RCC 7860 (cell line): Measurements from ENCODE around the gene OSBPL10.
"Not testable (repeated sequence)": the region's sequence is repeated elsewhere in the genome, so short reads cannot be mapped to it uniquely, and the experiment has no call there.

Experiments used
- DNase-seq: peaks from one replicate; pipeline ENCODE4 v3.0.0-alpha.2; 2015; ENCODE audit warnings: low spot score
- FAIRE-seq: peaks from 2 replicates; lab custom pipeline; 2012; peaks lifted over from hg19 to GRCh38; lab: Jason Lieb, UNC

Gene OSBPL10, protein sequence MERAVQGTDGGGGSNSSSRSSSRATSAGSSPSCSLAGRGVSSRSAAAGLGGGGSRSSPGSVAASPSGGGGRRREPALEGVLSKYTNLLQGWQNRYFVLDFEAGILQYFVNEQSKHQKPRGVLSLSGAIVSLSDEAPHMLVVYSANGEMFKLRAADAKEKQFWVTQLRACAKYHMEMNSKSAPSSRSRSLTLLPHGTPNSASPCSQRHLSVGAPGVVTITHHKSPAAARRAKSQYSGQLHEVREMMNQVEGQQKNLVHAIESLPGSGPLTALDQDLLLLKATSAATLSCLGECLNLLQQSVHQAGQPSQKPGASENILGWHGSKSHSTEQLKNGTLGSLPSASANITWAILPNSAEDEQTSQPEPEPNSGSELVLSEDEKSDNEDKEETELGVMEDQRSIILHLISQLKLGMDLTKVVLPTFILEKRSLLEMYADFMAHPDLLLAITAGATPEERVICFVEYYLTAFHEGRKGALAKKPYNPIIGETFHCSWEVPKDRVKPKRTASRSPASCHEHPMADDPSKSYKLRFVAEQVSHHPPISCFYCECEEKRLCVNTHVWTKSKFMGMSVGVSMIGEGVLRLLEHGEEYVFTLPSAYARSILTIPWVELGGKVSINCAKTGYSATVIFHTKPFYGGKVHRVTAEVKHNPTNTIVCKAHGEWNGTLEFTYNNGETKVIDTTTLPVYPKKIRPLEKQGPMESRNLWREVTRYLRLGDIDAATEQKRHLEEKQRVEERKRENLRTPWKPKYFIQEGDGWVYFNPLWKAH

DNA sequence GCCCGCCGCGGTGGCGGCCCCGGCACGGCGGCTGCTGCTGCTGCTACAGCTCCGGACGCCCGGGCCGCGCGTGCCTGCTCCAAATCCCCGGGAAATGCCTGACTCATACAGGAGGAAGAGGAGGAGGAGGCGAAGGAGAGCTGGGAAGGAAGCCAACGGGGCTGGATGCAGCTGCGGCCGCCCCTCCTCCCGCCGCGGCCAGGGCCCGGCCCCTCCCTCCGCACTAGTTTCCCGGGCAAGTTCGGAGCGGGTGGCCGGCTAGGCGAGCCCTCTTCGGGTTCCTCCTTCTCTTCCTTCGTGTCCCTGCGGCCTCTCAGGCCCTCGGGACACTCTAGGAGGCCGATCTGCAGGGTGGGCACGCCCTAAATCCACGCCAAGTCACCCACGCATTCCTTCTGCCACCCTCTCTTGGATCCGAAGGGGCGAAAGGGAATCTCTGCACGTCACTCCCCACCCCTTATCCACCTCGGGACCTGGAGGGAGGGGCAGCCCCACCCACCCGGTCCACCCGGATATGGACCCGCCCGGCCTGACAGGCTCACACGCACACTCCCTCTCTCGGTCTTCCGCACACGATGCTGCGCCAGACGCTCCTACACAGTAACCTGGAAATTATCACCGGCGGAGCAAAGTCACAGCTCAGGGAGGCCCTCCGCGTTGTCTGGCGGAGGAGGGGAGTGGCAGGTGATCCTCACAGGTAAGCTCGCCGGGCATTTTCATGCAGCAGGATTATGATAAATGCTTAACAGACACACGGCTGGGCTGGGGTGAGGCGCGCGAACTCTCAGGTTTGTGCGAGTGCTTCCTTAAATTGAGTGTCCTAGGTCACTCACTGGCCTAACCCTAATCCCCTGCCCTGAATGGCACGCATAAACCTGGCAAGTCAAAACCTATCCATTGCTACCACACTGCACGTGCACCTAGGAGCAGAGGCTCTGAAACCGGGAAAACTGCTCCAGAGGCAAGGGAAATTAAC, at the start of gene OSBPL10, which contains the start of gene ZNF860:
TSS of gene OSBPL10 (minus strand) at position 57 of the 976 bp plus-strand sequence. CDS start 83 bp downstream, outside the sequence.
TSS of gene ZNF860 (plus strand) at position 545 of the 976 bp plus-strand sequence. CDS start 7,330 bp downstream, outside the sequence.
- DNase-seq: peak; percentile 88
- no peak for FAIRE-seq

DNA sequence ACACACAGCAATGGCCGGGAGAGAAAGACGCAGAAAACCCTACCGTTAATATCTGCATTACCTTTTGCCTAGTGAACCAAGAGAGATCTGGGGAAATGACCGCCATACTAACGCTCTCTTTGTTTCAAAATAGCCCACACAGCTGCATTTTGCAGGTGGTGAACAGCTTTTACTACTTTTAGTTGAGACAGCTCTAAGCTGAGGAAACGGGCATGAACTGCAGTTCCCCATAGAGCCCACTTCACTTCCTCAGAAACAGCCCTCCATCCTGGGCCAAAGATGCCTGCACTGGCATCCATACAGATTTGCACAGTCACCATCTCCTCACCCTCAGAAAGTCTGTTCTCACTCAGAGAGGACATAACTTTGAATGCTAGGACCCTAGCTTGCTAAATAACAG, 45.5 kb upstream of the OSBPL10 start:
- no peak for FAIRE-seq
- DNase-seq: no peak

- FAIRE-seq: no peak
- no peak for DNase-seq
Observed at GRCh38 chr3:32022947-32023346, 41.9 kb upstream of the OSBPL10 start.

DNA sequence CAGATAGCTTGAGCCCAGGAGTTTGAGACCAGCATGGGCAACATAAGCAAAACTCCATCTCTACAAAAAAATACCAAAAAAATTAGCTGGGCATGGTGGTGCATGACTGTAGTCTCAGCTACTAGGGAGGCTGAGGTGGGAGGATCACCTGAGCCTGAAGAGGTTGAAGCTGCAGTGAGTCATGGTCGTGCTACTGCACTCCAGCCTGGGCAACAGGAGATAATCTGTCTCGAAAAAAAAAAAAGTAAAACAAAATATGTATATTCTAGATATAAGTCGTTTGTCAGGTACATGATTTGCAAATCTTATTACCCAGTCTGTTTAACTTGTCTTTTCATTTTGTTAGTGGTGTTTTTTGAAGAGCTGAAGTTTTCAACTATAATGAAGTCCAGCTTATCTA, 40.7 kb upstream of the OSBPL10 start:
- FAIRE-seq (no peak), DNase-seq (no peak)

GRCh38 chr3:32021155-32021554, 40.1 kb upstream of the OSBPL10 start:
- no peak for FAIRE-seq
- no peak for DNase-seq

- DNase-seq (no peak), FAIRE-seq (no peak)
Observed at GRCh38 chr3:32018757-32019564, 37.9 kb upstream of the OSBPL10 start.

DNA sequence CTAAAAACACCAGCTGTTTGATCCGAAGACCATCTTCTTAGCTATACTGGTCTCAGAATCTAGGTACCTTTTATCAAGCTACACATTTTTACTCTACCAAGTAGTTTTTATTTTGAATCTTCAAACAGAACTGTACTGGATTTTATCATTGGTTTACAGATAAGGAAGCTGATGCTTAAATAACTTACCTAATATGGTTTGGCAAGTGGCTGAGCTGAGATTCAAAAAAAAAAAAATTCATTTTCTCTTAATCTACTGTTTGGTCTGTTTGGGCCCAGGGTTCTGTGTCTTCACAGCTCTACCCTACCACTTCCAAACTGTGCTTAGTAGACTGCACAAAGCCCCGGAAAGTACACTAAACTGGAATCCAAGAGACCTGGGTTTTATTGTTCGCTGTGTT, 36.2 kb upstream of the OSBPL10 start:
- FAIRE-seq (no peak), DNase-seq (no peak)

DNA sequence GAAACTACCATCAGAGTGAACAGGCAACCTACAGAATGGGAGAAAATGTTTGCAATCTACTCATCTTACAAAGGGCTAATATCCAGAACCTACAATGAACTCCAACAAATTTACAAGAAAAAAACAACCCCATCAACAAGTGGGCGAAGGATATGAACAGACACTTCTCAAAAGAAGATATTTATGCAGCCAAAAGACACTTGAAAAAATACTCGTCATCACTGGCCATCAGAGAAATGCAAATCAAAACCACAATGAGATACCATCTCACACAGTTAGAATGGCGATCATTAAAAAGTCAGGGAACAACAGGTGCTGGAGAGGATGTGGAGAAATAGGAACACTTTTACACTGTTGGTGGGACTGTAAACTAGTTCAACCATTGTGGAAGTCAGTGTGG, 34.6 kb upstream of the OSBPL10 start:
- not testable (repeated sequence) for FAIRE-seq, DNase-seq

- FAIRE-seq, DNase-seq: not testable (repeated sequence)
Observed at GRCh38 chr3:32010699-32011098, 29.6 kb upstream of the OSBPL10 start.

DNA sequence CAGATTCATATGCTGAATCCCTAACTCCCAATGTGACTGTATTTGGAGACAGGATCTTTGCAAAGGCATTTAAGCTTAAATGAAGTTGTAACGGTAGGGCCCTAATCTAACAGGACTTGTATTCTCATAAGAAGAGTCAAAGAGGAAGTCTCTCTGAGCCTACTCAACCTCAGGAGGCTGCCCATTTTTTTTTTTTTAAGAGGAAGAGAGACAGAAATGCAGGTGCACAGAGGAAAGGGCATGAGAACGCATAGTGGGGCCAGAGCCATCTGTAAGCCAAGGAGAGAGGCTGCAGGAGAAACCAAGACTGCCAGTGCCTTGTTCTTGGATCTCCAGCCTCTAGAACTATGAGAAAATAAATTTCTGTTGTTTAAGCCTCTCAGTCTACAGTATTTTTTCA, 28.9 kb upstream of the OSBPL10 start:
- FAIRE-seq: no peak
- no peak for DNase-seq

GRCh38 chr3:32009101-32009500, 28.0 kb upstream of the OSBPL10 start:
- FAIRE-seq: no peak
- no peak for DNase-seq

DNA sequence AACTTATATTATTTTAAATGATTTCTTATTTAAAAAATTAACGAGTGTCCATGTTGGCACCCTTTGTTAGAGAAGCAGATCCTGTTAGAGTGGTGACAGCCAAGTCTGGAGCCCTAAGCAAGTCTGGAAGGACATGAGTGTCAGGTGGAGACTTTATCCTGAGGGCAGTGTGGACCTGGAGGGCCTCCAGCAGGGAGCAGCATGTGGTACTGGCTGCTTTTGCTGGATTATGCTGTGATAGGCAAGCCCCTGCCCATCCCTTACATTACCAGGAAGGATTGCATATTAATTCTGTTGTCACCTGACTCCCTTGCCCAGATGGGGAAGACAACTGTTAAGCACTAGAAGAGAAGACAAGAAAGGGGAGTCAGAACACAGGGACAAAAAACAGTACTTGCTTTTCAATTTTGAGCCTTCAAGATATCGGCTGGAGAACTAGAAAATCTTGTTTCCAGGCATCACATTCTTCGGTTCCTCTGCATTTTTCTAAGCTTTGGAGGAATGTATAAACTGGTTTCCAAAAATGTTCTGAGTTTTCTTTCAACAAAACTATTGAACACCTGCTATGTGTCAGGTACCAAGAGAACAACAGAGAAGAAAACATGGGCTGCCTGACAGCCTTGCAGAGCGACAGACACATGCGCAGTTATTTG, 23.2 kb upstream of the OSBPL10 start:
- DNase-seq: no peak
- no peak for FAIRE-seq

DNA sequence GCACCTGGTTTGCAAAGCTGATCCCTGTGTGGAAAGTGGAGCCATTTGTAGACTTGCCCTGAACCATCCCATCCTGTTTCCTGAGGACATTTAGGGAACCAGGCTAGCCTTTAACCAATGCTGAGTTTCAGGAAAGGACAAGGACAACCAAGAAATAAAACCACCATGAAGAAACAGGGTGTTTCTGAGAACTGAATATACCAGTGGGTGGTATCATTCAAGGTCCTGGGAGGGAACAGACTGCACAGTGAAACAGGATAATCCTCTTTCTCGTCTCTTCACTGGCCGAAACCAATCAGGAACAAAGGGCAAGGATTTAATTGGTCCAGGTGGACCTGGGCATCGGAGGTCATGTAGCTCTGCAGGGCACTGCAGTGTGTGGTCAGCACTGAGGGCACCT, 22.3 kb upstream of the OSBPL10 start:
- FAIRE-seq (no peak), DNase-seq (no peak)

DNA sequence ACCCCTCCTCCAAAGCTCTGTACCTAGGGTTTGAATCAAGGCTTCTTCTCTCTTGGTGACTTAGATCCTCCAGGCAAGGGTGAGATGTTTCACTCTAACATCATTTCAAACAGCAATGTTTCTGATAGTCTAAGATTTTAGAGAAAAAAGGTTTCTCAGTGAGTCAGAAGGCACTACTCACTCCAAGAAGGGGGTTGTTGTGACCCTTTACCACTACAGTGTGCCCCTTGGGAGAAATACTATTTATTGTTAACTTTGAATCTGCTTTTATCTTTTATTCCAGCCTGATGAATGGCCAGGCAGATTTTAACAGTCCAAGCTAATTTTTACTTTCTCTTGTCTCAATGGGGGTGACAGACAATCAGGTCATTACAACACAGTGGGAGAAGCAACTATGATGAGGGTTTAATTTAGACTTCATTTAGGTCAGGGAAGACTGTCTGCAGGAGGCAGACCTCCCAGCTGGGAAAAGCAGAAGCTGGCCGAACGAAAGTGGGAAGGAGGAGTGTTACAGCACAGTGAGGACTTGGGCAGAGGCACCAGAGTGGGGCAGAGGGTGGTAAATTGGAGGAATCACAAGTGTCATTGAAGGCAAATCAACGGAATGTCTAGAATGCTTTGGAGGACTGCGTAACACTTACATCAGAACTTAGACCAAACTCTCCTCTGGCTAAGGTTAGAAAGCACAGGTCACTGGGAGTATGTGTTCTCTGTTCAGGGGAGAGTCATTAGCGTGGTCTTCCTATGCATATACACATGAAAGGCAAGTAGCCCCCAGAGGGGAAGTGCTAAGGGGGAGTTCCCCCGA, 21.7 kb upstream of the OSBPL10 start:
- FAIRE-seq (no peak), DNase-seq (no peak)

- FAIRE-seq: no peak
Observed at GRCh38 chr3:32000877-32001276, 19.8 kb upstream of the OSBPL10 start.

GRCh38 chr3:31999907-32000439, 18.9 kb upstream of the OSBPL10 start:
- peak; percentile 38 for DNase-seq
- peak; percentile 79 for FAIRE-seq

More at GRCh38 chr3:32000877-32001276, 19.8 kb upstream of the OSBPL10 start:
- no peak for DNase-seq

- DNase-seq (no peak), FAIRE-seq (no peak)
Observed at GRCh38 chr3:31997500-31997899, 16.4 kb upstream of the OSBPL10 start.

DNA sequence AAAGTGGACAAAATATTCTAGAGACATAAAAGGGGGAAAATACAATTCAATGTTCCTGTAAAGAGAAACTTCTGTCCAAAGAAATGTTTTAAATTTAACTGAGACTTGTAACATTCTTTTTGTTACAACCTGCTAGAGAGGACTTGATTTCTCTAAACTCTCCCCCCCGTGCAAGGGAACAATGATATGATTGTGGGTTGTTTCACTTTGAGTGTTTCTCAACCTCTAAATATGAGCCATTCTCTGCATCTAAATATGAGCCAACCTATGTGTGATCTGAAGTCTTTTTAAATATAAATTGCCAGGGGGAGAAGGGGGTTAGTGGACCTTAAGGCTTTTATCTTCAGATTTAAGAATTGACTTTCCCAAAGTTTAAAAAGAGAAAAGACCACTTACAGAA, 15.1 kb upstream of the OSBPL10 start:
- FAIRE-seq (no peak), DNase-seq (no peak)
